HepG2 (cell line): ENCODE measurements around the gene IPP. TPM values are rescaled to one million over a fixed set of nuclear protein-coding genes. Genes with fewer than 3 reads are reported as not detected.

ENCODE experiments used
- ADNP ChIP-seq: sonication (generic); formaldehyde crosslinking; IDR thresholded peaks from 2 replicates; pipeline ENCODE4 v1.4.0; 2020; ENCODE audit warnings: missing genetic modification reagents
- AKAP8 ChIP-seq: sonication (generic); formaldehyde crosslinking; IDR thresholded peaks from 2 replicates; pipeline ENCODE4 v1.5.1; 2020; ENCODE audit warnings: mild to moderate bottlenecking, missing genetic modification reagents
- BCL6 ChIP-seq: IDR thresholded peaks from 2 replicates; pipeline ENCODE4 v1.6.1; 2016; ENCODE audit warnings: missing genetic modification reagents, missing compliant biosample characterization
- BCLAF1 ChIP-seq: fragments of 450-650 bp; IDR thresholded peaks from 2 replicates; pipeline ENCODE4 v1.6.1; 2017; ENCODE audit warnings: mild to moderate bottlenecking
- IKZF4 ChIP-seq: sonication (generic); formaldehyde crosslinking; IDR thresholded peaks from 2 replicates; pipeline ENCODE4 v1.5.1; 2020; ENCODE audit warnings: borderline replicate concordance, mild to moderate bottlenecking, low read depth, missing genetic modification reagents; ENCODE audit errors: not compliant biosample characterization
- KDM2A ChIP-seq: sonication (generic); formaldehyde crosslinking; IDR thresholded peaks from 2 replicates; pipeline ENCODE4 v1.4.0; 2020; ENCODE audit warnings: low read depth, missing genetic modification reagents, borderline replicate concordance
- PHF5A ChIP-seq: IDR thresholded peaks from one replicate; pipeline ENCODE4 v1.6.1; 2018; ENCODE audit warnings: low read depth, missing genetic modification reagents; ENCODE audit not compliant: unreplicated experiment
- RAD51 ChIP-seq: fragments of 450-650 bp; IDR thresholded peaks from 2 replicates; pipeline ENCODE4 v1.6.1; 2016; ENCODE audit warnings: borderline replicate concordance
- RELA ChIP-seq: sonication (generic); formaldehyde crosslinking; IDR thresholded peaks from 2 replicates; pipeline ENCODE4 v1.4.0; 2020; ENCODE audit warnings: missing genetic modification reagents
- SMAD3 ChIP-seq: sonication (generic); formaldehyde crosslinking; IDR thresholded peaks from 2 replicates; pipeline ENCODE4 v1.4.0; 2020; ENCODE audit warnings: missing genetic modification reagents
- ZNF232 ChIP-seq: sonication (generic); formaldehyde crosslinking; IDR thresholded peaks from 2 replicates; pipeline ENCODE4 v1.4.0; 2020; ENCODE audit warnings: missing genetic modification reagents, borderline replicate concordance
- ZNF670 ChIP-seq: sonication (generic); formaldehyde crosslinking; IDR thresholded peaks from 2 replicates; pipeline ENCODE4 v1.8.0; 2022; ENCODE audit warnings: mild to moderate bottlenecking, missing genetic modification reagents, borderline replicate concordance
- ZNF891 ChIP-seq: sonication (generic); formaldehyde crosslinking; IDR thresholded peaks from 2 replicates; pipeline ENCODE4 v1.5.0; 2020; ENCODE audit warnings: mild to moderate bottlenecking, missing genetic modification reagents
- polyA plus RNA-seq, 8 experiments: library from polyadenylated mRNA; depleted of rRNA in 3 of 8; stranded (reverse) in 7 of 8; unstranded in 1 of 8; fragments of >200 nt; fragmentation: Illumina TruSeq in 4 of 8; extraction: Trizol in 4 of 8; gene quantifications; 2 replicates each; pipeline versions ENCODE4 v1.2.1 to v1.2.3, GENCODE V29; 2011 to 2016; ENCODE audit warnings: low read depth in 4 of 8, missing spikeins in 1 of 8, mixed read lengths in 1 of 8; ENCODE audit not compliant: insufficient read depth in 1 of 8
- total RNA-seq, 5 experiments: library from RNA; depleted of rRNA; stranded (reverse); fragments of >200 nt; fragmentation: Illumina TruSeq; extraction: Trizol; gene quantifications; 2 replicates each; pipeline ENCODE4 v1.2.3, GENCODE V29; 2016; ENCODE audit warnings: low read depth in 1 of 5
- TF ChIP-seq, protein P1 (sequence below): IDR thresholded peaks from 2 replicates; pipeline ENCODE4 v1.6.1; 2012; ENCODE audit warnings: inconsistent platforms
- TF ChIP-seq, protein P2 (sequence below): IDR thresholded peaks from 2 replicates; pipeline ENCODE4 v1.6.1; 2016
- TF ChIP-seq, protein P3 (sequence below): IDR thresholded peaks from 2 replicates; pipeline ENCODE4 v1.6.1; 2016; ENCODE audit warnings: control low read depth
- TF ChIP-seq, protein P4 (sequence below), 2 experiments: IDR thresholded peaks; 2 replicates each; pipeline ENCODE4 v1.6.1; 2011 to 2012; ENCODE audit warnings: low read length in 2 of 2, borderline replicate concordance in 1 of 2, low read depth in 1 of 2, mild to moderate bottlenecking in 1 of 2, moderate library complexity in 1 of 2
- TF ChIP-seq, protein P5 (sequence below): conservative IDR thresholded peaks from 2 replicates; pipeline ENCODE4 v1.6.1; 2018; ENCODE audit warnings: missing genetic modification reagents

Gene IPP
- total and polyA plus RNA-seq, 2 of the 13 experiments (the other 11 are each of a cell fraction or from before 2014, with no cell fraction given): 3.0 to 9.7 TPM

- TF ChIP-seq BCLAF1 (no peak), ZNF232 (CRISPR knock-in tag) (no peak), ZNF670 (CRISPR knock-in tag) (peak; percentile 34; the same call in 1 of the 2 replicates), IKZF4 (CRISPR knock-in tag) (no peak), RAD51 (no peak), AKAP8 (CRISPR knock-in tag) (no peak), SMAD3 (CRISPR knock-in tag) (peak; percentile 31; the same call in 1 of the 2 replicates), KDM2A (CRISPR knock-in tag) (peak; percentile 73), ADNP (CRISPR knock-in tag) (no peak), PHF5A (no peak), BCL6 (CRISPR knock-in tag) (no peak), RELA (CRISPR knock-in tag) (0 out of 2 replicates have a peak, but pooled peaks have one; percentile 9), ZNF891 (CRISPR knock-in tag) (peak; percentile 9; the same call in 1 of the 2 replicates)
- TF ChIP-seq, protein P1, sequence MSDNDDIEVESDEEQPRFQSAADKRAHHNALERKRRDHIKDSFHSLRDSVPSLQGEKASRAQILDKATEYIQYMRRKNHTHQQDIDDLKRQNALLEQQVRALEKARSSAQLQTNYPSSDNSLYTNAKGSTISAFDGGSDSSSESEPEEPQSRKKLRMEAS: peak; percentile 62
- TF ChIP-seq, protein P2, sequence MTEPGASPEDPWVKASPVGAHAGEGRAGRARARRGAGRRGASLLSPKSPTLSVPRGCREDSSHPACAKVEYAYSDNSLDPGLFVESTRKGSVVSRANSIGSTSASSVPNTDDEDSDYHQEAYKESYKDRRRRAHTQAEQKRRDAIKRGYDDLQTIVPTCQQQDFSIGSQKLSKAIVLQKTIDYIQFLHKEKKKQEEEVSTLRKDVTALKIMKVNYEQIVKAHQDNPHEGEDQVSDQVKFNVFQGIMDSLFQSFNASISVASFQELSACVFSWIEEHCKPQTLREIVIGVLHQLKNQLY (CRISPR knock-in tag): no peak
- TF ChIP-seq, protein P3, sequence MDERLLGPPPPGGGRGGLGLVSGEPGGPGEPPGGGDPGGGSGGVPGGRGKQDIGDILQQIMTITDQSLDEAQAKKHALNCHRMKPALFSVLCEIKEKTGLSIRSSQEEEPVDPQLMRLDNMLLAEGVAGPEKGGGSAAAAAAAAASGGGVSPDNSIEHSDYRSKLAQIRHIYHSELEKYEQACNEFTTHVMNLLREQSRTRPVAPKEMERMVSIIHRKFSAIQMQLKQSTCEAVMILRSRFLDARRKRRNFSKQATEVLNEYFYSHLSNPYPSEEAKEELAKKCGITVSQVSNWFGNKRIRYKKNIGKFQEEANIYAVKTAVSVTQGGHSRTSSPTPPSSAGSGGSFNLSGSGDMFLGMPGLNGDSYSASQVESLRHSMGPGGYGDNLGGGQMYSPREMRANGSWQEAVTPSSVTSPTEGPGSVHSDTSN (CRISPR knock-in tag): no peak
- TF ChIP-seq, protein P4, sequence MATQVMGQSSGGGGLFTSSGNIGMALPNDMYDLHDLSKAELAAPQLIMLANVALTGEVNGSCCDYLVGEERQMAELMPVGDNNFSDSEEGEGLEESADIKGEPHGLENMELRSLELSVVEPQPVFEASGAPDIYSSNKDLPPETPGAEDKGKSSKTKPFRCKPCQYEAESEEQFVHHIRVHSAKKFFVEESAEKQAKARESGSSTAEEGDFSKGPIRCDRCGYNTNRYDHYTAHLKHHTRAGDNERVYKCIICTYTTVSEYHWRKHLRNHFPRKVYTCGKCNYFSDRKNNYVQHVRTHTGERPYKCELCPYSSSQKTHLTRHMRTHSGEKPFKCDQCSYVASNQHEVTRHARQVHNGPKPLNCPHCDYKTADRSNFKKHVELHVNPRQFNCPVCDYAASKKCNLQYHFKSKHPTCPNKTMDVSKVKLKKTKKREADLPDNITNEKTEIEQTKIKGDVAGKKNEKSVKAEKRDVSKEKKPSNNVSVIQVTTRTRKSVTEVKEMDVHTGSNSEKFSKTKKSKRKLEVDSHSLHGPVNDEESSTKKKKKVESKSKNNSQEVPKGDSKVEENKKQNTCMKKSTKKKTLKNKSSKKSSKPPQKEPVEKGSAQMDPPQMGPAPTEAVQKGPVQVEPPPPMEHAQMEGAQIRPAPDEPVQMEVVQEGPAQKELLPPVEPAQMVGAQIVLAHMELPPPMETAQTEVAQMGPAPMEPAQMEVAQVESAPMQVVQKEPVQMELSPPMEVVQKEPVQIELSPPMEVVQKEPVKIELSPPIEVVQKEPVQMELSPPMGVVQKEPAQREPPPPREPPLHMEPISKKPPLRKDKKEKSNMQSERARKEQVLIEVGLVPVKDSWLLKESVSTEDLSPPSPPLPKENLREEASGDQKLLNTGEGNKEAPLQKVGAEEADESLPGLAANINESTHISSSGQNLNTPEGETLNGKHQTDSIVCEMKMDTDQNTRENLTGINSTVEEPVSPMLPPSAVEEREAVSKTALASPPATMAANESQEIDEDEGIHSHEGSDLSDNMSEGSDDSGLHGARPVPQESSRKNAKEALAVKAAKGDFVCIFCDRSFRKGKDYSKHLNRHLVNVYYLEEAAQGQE (IDR thresholded peaks at IDR 0.05; ENCODE audit: borderline replicate concordance in 1 of 2, low read depth in 1 of 2, low read length in 2 of 2): peak in 1 of 2 experiments; percentile 68; a peak in 2 of 4 replicates
- TF ChIP-seq, protein P5, sequence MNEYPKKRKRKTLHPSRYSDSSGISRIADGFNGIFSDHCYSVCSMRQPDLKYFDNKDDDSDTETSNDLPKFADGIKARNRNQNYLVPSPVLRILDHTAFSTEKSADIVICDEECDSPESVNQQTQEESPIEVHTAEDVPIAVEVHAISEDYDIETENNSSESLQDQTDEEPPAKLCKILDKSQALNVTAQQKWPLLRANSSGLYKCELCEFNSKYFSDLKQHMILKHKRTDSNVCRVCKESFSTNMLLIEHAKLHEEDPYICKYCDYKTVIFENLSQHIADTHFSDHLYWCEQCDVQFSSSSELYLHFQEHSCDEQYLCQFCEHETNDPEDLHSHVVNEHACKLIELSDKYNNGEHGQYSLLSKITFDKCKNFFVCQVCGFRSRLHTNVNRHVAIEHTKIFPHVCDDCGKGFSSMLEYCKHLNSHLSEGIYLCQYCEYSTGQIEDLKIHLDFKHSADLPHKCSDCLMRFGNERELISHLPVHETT (CRISPR knock-in tag): no peak
These were observed 63.3 kb downstream of the IPP start (continued) for GRCh38 chr1:45687014-45687753.
